HL-60 (cell line): ENCODE measurements around the gene CHL1.

Source experiments
- DNase-seq, 2 experiments: peaks; one replicate each; pipeline ENCODE4 v3.0.0-alpha.2; 2010 to 2020; ENCODE audit warnings: low read depth in 1 of 2, low spot score in 1 of 2
- H3K27ac ChIP-seq: fragments of 250-450 bp; sonication (Bioruptor Pico); replicated peaks from 2 replicates; pipeline ENCODE4 v1.5.1; 2020; ENCODE audit warnings: mild to moderate bottlenecking, moderate library complexity
- H3K27me3 ChIP-seq: fragments of 250-450 bp; sonication (Bioruptor Pico); 2 replicates; pipeline ENCODE4 v1.5.1; 2021; ENCODE audit warnings: mild to moderate bottlenecking, moderate library complexity; ENCODE audit not compliant: insufficient read depth, poor library complexity, severe bottlenecking
- H3K4me3 ChIP-seq: replicated peaks from 2 replicates; pipeline ENCODE4 v1.5.1; 2011; ENCODE audit warnings: mild to moderate bottlenecking, control low read depth, low read length; ENCODE audit not compliant: insufficient read depth
- GABPA ChIP-seq: IDR thresholded peaks from 2 replicates; pipeline ENCODE4 v1.6.1; 2012; ENCODE audit warnings: low read depth
- POLR2AphosphoS5 ChIP-seq: IDR thresholded peaks from 2 replicates; pipeline ENCODE4 v1.6.1; 2012; ENCODE audit warnings: low read depth
- SPI1 ChIP-seq: IDR thresholded peaks from 2 replicates; pipeline ENCODE4 v1.6.1; 2012; ENCODE audit warnings: low read depth, mild to moderate bottlenecking, borderline replicate concordance
- TF ChIP-seq, protein P1 (sequence below): IDR thresholded peaks from one replicate; pipeline ENCODE4 v1.5.1; 2011; ENCODE audit warnings: low read length, control low read depth, inconsistent platforms; ENCODE audit not compliant: insufficient read depth
- TF ChIP-seq, protein P2 (sequence below): IDR thresholded peaks from 2 replicates; pipeline ENCODE4 v1.6.1; 2012; ENCODE audit warnings: low read depth; ENCODE audit not compliant: insufficient replicate concordance

Gene CHL1

GRCh38 chr3:267101-267500, 70.5 kb downstream of the CHL1 start:
- TF ChIP-seq, protein P1, sequence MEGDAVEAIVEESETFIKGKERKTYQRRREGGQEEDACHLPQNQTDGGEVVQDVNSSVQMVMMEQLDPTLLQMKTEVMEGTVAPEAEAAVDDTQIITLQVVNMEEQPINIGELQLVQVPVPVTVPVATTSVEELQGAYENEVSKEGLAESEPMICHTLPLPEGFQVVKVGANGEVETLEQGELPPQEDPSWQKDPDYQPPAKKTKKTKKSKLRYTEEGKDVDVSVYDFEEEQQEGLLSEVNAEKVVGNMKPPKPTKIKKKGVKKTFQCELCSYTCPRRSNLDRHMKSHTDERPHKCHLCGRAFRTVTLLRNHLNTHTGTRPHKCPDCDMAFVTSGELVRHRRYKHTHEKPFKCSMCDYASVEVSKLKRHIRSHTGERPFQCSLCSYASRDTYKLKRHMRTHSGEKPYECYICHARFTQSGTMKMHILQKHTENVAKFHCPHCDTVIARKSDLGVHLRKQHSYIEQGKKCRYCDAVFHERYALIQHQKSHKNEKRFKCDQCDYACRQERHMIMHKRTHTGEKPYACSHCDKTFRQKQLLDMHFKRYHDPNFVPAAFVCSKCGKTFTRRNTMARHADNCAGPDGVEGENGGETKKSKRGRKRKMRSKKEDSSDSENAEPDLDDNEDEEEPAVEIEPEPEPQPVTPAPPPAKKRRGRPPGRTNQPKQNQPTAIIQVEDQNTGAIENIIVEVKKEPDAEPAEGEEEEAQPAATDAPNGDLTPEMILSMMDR, result no peak
- TF ChIP-seq SPI1 (no peak), POLR2AphosphoS5 (no peak), GABPA (no peak)
- TF ChIP-seq, protein P2, sequence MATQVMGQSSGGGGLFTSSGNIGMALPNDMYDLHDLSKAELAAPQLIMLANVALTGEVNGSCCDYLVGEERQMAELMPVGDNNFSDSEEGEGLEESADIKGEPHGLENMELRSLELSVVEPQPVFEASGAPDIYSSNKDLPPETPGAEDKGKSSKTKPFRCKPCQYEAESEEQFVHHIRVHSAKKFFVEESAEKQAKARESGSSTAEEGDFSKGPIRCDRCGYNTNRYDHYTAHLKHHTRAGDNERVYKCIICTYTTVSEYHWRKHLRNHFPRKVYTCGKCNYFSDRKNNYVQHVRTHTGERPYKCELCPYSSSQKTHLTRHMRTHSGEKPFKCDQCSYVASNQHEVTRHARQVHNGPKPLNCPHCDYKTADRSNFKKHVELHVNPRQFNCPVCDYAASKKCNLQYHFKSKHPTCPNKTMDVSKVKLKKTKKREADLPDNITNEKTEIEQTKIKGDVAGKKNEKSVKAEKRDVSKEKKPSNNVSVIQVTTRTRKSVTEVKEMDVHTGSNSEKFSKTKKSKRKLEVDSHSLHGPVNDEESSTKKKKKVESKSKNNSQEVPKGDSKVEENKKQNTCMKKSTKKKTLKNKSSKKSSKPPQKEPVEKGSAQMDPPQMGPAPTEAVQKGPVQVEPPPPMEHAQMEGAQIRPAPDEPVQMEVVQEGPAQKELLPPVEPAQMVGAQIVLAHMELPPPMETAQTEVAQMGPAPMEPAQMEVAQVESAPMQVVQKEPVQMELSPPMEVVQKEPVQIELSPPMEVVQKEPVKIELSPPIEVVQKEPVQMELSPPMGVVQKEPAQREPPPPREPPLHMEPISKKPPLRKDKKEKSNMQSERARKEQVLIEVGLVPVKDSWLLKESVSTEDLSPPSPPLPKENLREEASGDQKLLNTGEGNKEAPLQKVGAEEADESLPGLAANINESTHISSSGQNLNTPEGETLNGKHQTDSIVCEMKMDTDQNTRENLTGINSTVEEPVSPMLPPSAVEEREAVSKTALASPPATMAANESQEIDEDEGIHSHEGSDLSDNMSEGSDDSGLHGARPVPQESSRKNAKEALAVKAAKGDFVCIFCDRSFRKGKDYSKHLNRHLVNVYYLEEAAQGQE, result no peak
- H3K4me3 ChIP-seq, result no peak overlapping the region
- no peak for DNase-seq
- no peaks in the 10 kb centered on the region for H3K27me3 ChIP-seq
- H3K27ac ChIP-seq, result no peak overlapping the region

- DNase-seq, result no peak
- TF ChIP-seq, protein P2, result no peak
- TF ChIP-seq, protein P1, result no peak
- TF ChIP-seq GABPA (no peak), POLR2AphosphoS5 (no peak), SPI1 (no peak)
- H3K4me3 ChIP-seq, result no peak overlapping the region
- no peaks in the 10 kb centered on the region for H3K27me3 ChIP-seq
- H3K27ac ChIP-seq, result no peak overlapping the region
Measured at GRCh38 chr3:270688-271087, 74.1 kb downstream of the CHL1 start.

GRCh38 chr3:274927-275326, 78.4 kb downstream of the CHL1 start:
- DNase-seq, result no peak
- Histone ChIP-seq H3K27me3 (no peaks in the 10 kb centered on the region), H3K4me3 (no peak overlapping the region), H3K27ac (no peak overlapping the region)
- no peak for TF ChIP-seq POLR2AphosphoS5
- TF ChIP-seq, protein P2, result no peak
- TF ChIP-seq, protein P1, result no peak
- no peak for TF ChIP-seq GABPA
- TF ChIP-seq SPI1, result no peak
